GM12891 (cell line): ENCODE results near the gene SMAD6.

Source experiments
- PAX5 ChIP-seq: IDR thresholded peaks from 2 replicates; pipeline ENCODE4 v1.6.1; 2011; ENCODE audit warnings: low read length, moderate library complexity, mild to moderate bottlenecking; ENCODE audit not compliant: insufficient read depth, severe bottlenecking
- POLR2A ChIP-seq: IDR thresholded peaks from 2 replicates; pipeline ENCODE4 v1.6.1; 2011; ENCODE audit warnings: low read depth, low read length, control low read depth
- POLR2AphosphoS5 ChIP-seq: IDR thresholded peaks from 2 replicates; pipeline ENCODE4 v1.6.1; 2011; ENCODE audit warnings: low read depth, low read length, control low read depth
- POU2F2 ChIP-seq: IDR thresholded peaks from 2 replicates; pipeline ENCODE4 v1.6.1; 2011; ENCODE audit warnings: low read depth, mild to moderate bottlenecking, control low read depth, low read length, moderate library complexity
- SPI1 ChIP-seq: IDR thresholded peaks from 2 replicates; pipeline ENCODE4 v1.6.1; 2011; ENCODE audit warnings: low read depth, low read length, control low read depth
- TAF1 ChIP-seq: IDR thresholded peaks from 2 replicates; pipeline ENCODE4 v1.6.1; 2011; ENCODE audit warnings: low read depth, low read length, control low read depth

- TF ChIP-seq POLR2A (no peak), POLR2AphosphoS5 (no peak), TAF1 (no peak), SPI1 (no peak), POU2F2 (no peak), PAX5 (no peak)
Measured at GRCh38 chr15:66771351-66771650, 69.3 kb downstream of the SMAD6 start.
